H9 (cell line): ENCODE data around the gene CAB39L. TPM values are rescaled to one million over a fixed set of nuclear protein-coding genes. Genes with fewer than 3 reads are reported as not detected.

Experiments used
- DNase-seq: peaks from one replicate; pipeline ENCODE4 v3.0.0-alpha.2; 2017
- H2AFZ ChIP-seq: one replicate; pipeline ENCODE4 v1.6.1; 2013; ENCODE audit warnings: mild to moderate bottlenecking, low read length, control low read depth, moderate library complexity
- H2AK5ac ChIP-seq: 2 replicates; pipeline ENCODE4 v1.6.1; 2013; ENCODE audit warnings: low read length, control low read depth, mixed read lengths; ENCODE audit not compliant: insufficient read length
- H2BK120ac ChIP-seq: one replicate; pipeline ENCODE4 v1.6.1; 2013; ENCODE audit warnings: low read depth, mild to moderate bottlenecking, low read length, control low read depth, inconsistent platforms; ENCODE audit not compliant: poor library complexity, severe bottlenecking
- H2BK12ac ChIP-seq: 2 replicates; pipeline ENCODE4 v1.6.1; 2013; ENCODE audit warnings: low read length, control low read depth, mixed read lengths, low read depth; ENCODE audit not compliant: insufficient read length
- H2BK15ac ChIP-seq: 2 replicates; pipeline ENCODE4 v1.6.1; 2013; ENCODE audit warnings: low read depth, low read length, control low read depth
- H2BK20ac ChIP-seq: one replicate; pipeline ENCODE4 v1.6.1; 2013; ENCODE audit warnings: low read depth, mild to moderate bottlenecking, low read length, control low read depth, inconsistent platforms; ENCODE audit not compliant: poor library complexity, severe bottlenecking
- H2BK5ac ChIP-seq: 2 replicates; pipeline ENCODE4 v1.6.1; 2013; ENCODE audit warnings: low read length, control low read depth, mixed read lengths; ENCODE audit not compliant: insufficient read length
- H3K14ac ChIP-seq: 2 replicates; pipeline ENCODE4 v1.6.1; 2013; ENCODE audit warnings: low read length, control low read depth; ENCODE audit not compliant: insufficient read depth
- H3K18ac ChIP-seq: 2 replicates; pipeline ENCODE4 v1.6.1; 2013; ENCODE audit warnings: low read depth, mild to moderate bottlenecking, mixed read lengths, low read length, control low read depth; ENCODE audit not compliant: insufficient read length
- H3K23ac ChIP-seq: 2 replicates; pipeline ENCODE4 v1.6.1; 2013; ENCODE audit warnings: low read length, control low read depth, mixed read lengths, low read depth; ENCODE audit not compliant: insufficient read length
- H3K23me2 ChIP-seq: 2 replicates; pipeline ENCODE4 v1.6.1; 2013; ENCODE audit warnings: low read depth, mild to moderate bottlenecking, mixed read lengths, low read length, control low read depth; ENCODE audit not compliant: insufficient read length, poor library complexity, severe bottlenecking
- H3K27ac ChIP-seq: 2 replicates; pipeline ENCODE4 v1.5.1; 2013; ENCODE audit warnings: low read length, control low read depth, mixed read lengths, low read depth; ENCODE audit not compliant: insufficient read length
- H3K27me3 ChIP-seq: 2 replicates; pipeline ENCODE4 v1.6.1; 2013; ENCODE audit warnings: low read length, control low read depth, inconsistent platforms; ENCODE audit not compliant: insufficient read depth
- H3K4ac ChIP-seq: 2 replicates; pipeline ENCODE4 v1.6.1; 2013; ENCODE audit warnings: low read depth, mild to moderate bottlenecking, control low read depth, inconsistent platforms, low read length, moderate library complexity
- H3K4me1 ChIP-seq: 2 replicates; pipeline ENCODE4 v1.6.1; 2013; ENCODE audit warnings: low read length, control low read depth, inconsistent platforms; ENCODE audit not compliant: insufficient read depth
- H3K4me2 ChIP-seq: 2 replicates; pipeline ENCODE4 v1.6.1; 2013; ENCODE audit warnings: low read length, control low read depth, mixed read lengths; ENCODE audit not compliant: insufficient read length, insufficient read depth
- H3K56ac ChIP-seq: 2 replicates; pipeline ENCODE4 v1.6.1; 2013; ENCODE audit warnings: low read depth, mild to moderate bottlenecking, mixed read lengths, low read length, control low read depth; ENCODE audit not compliant: insufficient read length
- H3K79me1 ChIP-seq: 2 replicates; pipeline ENCODE4 v1.6.1; 2013; ENCODE audit warnings: low read depth, mild to moderate bottlenecking, moderate library complexity, low read length, control low read depth, inconsistent platforms; ENCODE audit not compliant: insufficient read depth, poor library complexity, severe bottlenecking
- H3K79me2 ChIP-seq: 2 replicates; pipeline ENCODE4 v1.6.1; 2013; ENCODE audit warnings: low read length, control low read depth, inconsistent platforms; ENCODE audit not compliant: insufficient read depth
- H3K9ac ChIP-seq: 2 replicates; pipeline ENCODE4 v1.6.1; 2013; ENCODE audit warnings: low read length, control low read depth, mixed read lengths; ENCODE audit not compliant: insufficient read length; ENCODE audit errors: extremely low read depth
- H3K9me3 ChIP-seq: one replicate; pipeline ENCODE4 v1.6.1; 2013; ENCODE audit warnings: low read depth, low read length, inconsistent platforms; ENCODE audit not compliant: control insufficient read depth
- H3T11ph ChIP-seq: one replicate; pipeline ENCODE4 v1.6.1; 2013; ENCODE audit warnings: mild to moderate bottlenecking, low read length, control low read depth, inconsistent platforms
- H4K20me1 ChIP-seq: one replicate; pipeline ENCODE4 v1.6.1; 2013; ENCODE audit not compliant: control insufficient read depth, insufficient read length, insufficient read depth
- H4K5ac ChIP-seq: 2 replicates; pipeline ENCODE4 v1.6.1; 2013; ENCODE audit warnings: low read depth, mild to moderate bottlenecking, mixed read lengths, low read length, control low read depth; ENCODE audit not compliant: insufficient read length
- H4K8ac ChIP-seq: replicated peaks from 2 replicates; pipeline ENCODE4 v1.6.1; 2013; ENCODE audit warnings: low read length, control low read depth, mixed read lengths, low read depth; ENCODE audit not compliant: insufficient read length
- H4K91ac ChIP-seq: 2 replicates; pipeline ENCODE4 v1.6.1; 2013; ENCODE audit warnings: low read depth, mild to moderate bottlenecking, moderate library complexity, mixed read lengths, low read length, control low read depth; ENCODE audit not compliant: insufficient read length
- H3K27ac Mint-ChIP-seq, 3 experiments: 2 replicates in 2 of 3; 3 replicates in 1 of 3; pipeline ENCODE4 v1.8.0; 2020 to 2021; ENCODE audit warnings: mixed read lengths in 3 of 3, mild to moderate bottlenecking in 1 of 3, moderate library complexity in 1 of 3
- H3K27me3 Mint-ChIP-seq: 2 replicates; pipeline ENCODE4 v1.8.0; 2021; ENCODE audit warnings: low read depth, mild to moderate bottlenecking, moderate library complexity, mixed read lengths
- H3K36me3 Mint-ChIP-seq, 3 experiments: 2 replicates in 2 of 3; 3 replicates in 1 of 3; pipeline ENCODE4 v1.8.0; 2020 to 2021; ENCODE audit warnings: low read depth in 3 of 3, mixed read lengths in 3 of 3; ENCODE audit not compliant: insufficient read depth in 1 of 3
- H3K4me1 Mint-ChIP-seq, 2 experiments: 2 replicates each; pipeline ENCODE4 v1.8.0; 2020; ENCODE audit warnings: mixed read lengths in 2 of 2
- H3K4me3 Mint-ChIP-seq, 2 experiments: 2 replicates in 1 of 2; 3 replicates in 1 of 2; pipeline ENCODE4 v1.8.0; 2020 to 2021; ENCODE audit warnings: mild to moderate bottlenecking in 2 of 2, mixed read lengths in 2 of 2, moderate library complexity in 1 of 2
- H3K9me3 Mint-ChIP-seq, 2 experiments: 2 replicates in 1 of 2; 3 replicates in 1 of 2; pipeline ENCODE4 v1.8.0; 2020; ENCODE audit warnings: mild to moderate bottlenecking in 2 of 2, mixed read lengths in 2 of 2, moderate library complexity in 1 of 2
- CTCF ChIP-seq: fragments of 200-600 bp; sonication (generic); conservative IDR thresholded peaks from 3 replicates; pipeline ENCODE4 v1.8.0; 2021; ENCODE audit warnings: antibody characterized with exemption, mild to moderate bottlenecking
- WGBS: extraction: QIAGEN DNeasy Blood & Tissue Kit; methylation state at CpG from one replicate; pipeline ENCODE4 v1.1.7; 2013; ENCODE audit warnings: missing lambda C conversion rate, low lambda C conversion rate, mixed read lengths; ENCODE audit not compliant: insufficient read length; ENCODE audit errors: extremely low coverage; 5-methylcytosine and 5-hydroxymethylcytosine counted together
- total RNA-seq: library from RNA; stranded (reverse); gene quantifications from 2 replicates; pipeline ENCODE4 v1.2.1, GENCODE V29; 2021

CAB39L gene
- total RNA-seq, 1 experiment from 2014 or later = 6.0 TPM

GRCh38 chr13:49271264-49271663 is 172.6 kb downstream of the CAB39L start:
- H3K36me3 Mint-ChIP-seq = no peaks in the 10 kb centered on the region

More at GRCh38 chr13:49271264-49271663, 172.6 kb downstream of the CAB39L start:
- Mint-ChIP-seq H3K4me1 (peaks cover 0 to 4% of the 10 kb centered on the region in 2 experiments; a peak in 2 of 4 replicates), H3K27ac (no peak overlapping the region), H3K9me3 (no peaks in the 10 kb centered on the region), H3K4me3 (no peak overlapping the region), H3K27me3 (no peaks in the 10 kb centered on the region)
- H3K79me2 ChIP-seq = no peaks in the 10 kb centered on the region
- H2BK5ac ChIP-seq = no peak overlapping the region
- H2BK15ac ChIP-seq = no peak overlapping the region
- no peak overlapping the region for H2AFZ ChIP-seq
- H3T11ph ChIP-seq = no peak overlapping the region
- H3K4ac ChIP-seq = no peak overlapping the region
- no peak overlapping the region for H2AK5ac ChIP-seq
- no peaks in the 10 kb centered on the region for H3K27me3 ChIP-seq
- DNase-seq = no peak
- WGBS = no CpG with 5 or more reads among the region's 1 CpG
- H3K9ac ChIP-seq = no peak overlapping the region
- no peak overlapping the region for H4K8ac ChIP-seq
- H4K20me1 ChIP-seq = no peaks in the 10 kb centered on the region
- no peak overlapping the region for H2BK20ac ChIP-seq
- H3K27ac ChIP-seq = no peak overlapping the region
- H2BK12ac ChIP-seq = no peak overlapping the region
- no peak overlapping the region for H3K18ac ChIP-seq
- H3K4me1 ChIP-seq = no peaks in the 10 kb centered on the region
- H3K79me1 ChIP-seq = no peaks in the 10 kb centered on the region
- H3K14ac ChIP-seq = no peak overlapping the region
- no peak overlapping the region for H3K4me2 ChIP-seq
- H3K56ac ChIP-seq = no peak overlapping the region
- H4K91ac ChIP-seq = no peak overlapping the region
- H3K23me2 ChIP-seq = no peaks in the 10 kb centered on the region
- H3K23ac ChIP-seq = no peak overlapping the region
- no peak overlapping the region for H4K5ac ChIP-seq
- H3K9me3 ChIP-seq = no peaks in the 10 kb centered on the region
- no peak for TF ChIP-seq CTCF
- no peak overlapping the region for H2BK120ac ChIP-seq
